CD4-positive, alpha-beta memory T cell (primary cell): ENCODE measurements around the gene CD83. TPM values are rescaled to one million over a fixed set of nuclear protein-coding genes. Genes with fewer than 3 reads are reported as not detected.

Experiments used
- CTCF ChIA-PET: fragments of 350-600 bp; sonication (Branson Sonifier 250); formaldehyde crosslinking; loops from one replicate; lab custom pipeline; 2021; ENCODE audit warnings: inconsistent platforms; ENCODE audit not compliant: partially characterized antibody; lab: Charles Lee
- POLR2A ChIA-PET: fragments of 350-600 bp; sonication (Branson Sonifier 250); formaldehyde crosslinking; loops from one replicate; lab custom pipeline; 2021; ENCODE audit not compliant: partially characterized antibody; lab: Charles Lee
- DNase-seq, 5 donors: peaks; one replicate each; pipeline versions ENCODE4 v3.0.0 to v3.0.0-alpha.2; 2020 to 2022; ENCODE audit warnings: mixed read lengths in 1 of 5
- H3K27ac ChIP-seq: one replicate; pipeline ENCODE4 v1.7.0; 2013; ENCODE audit warnings: low read depth, low read length
- H3K27me3 ChIP-seq: 2 replicates; pipeline ENCODE4 v1.7.0; 2013; ENCODE audit warnings: mild to moderate bottlenecking, low read length, moderate library complexity; ENCODE audit not compliant: insufficient read depth
- H3K36me3 ChIP-seq: 2 replicates; pipeline ENCODE4 v1.7.0; 2013; ENCODE audit warnings: mild to moderate bottlenecking, low read length, moderate library complexity; ENCODE audit not compliant: insufficient read depth
- H3K4me1 ChIP-seq: 2 replicates; pipeline ENCODE4 v1.7.0; 2013; ENCODE audit warnings: mild to moderate bottlenecking, low read length, moderate library complexity; ENCODE audit not compliant: insufficient read depth
- H3K4me3 ChIP-seq, 2 donors: one replicate each; pipeline ENCODE4 v1.7.0; 2013; ENCODE audit warnings: low read length in 2 of 2, mild to moderate bottlenecking in 1 of 2
- H3K9me3 ChIP-seq, 2 donors: one replicate each; pipeline ENCODE4 v1.7.0; 2013; ENCODE audit warnings: low read length in 2 of 2, control low read depth in 1 of 2; ENCODE audit not compliant: control insufficient read depth in 1 of 2
- H3K27ac Mint-ChIP-seq, 7 donors: one replicate each; pipeline ENCODE4 v1.8.0; 2020 to 2021; ENCODE audit warnings: mixed read lengths in 7 of 7, mild to moderate bottlenecking in 6 of 7, inconsistent platforms in 3 of 7, moderate library complexity in 3 of 7
- H3K27me3 Mint-ChIP-seq, 2 donors: one replicate each; pipeline ENCODE4 v1.8.0; 2020 to 2021; ENCODE audit warnings: mixed read lengths in 2 of 2
- H3K36me3 Mint-ChIP-seq, 2 donors: one replicate each; pipeline ENCODE4 v1.8.0; 2020 to 2021; ENCODE audit warnings: mixed read lengths in 2 of 2, inconsistent platforms in 1 of 2, mild to moderate bottlenecking in 1 of 2
- H3K4me1 Mint-ChIP-seq, 4 donors: one replicate each; pipeline ENCODE4 v1.8.0; 2020 to 2021; ENCODE audit warnings: mixed read lengths in 4 of 4, mild to moderate bottlenecking in 1 of 4
- H3K4me3 Mint-ChIP-seq, 8 donors: one replicate each; pipeline ENCODE4 v1.8.0; 2020 to 2021; ENCODE audit warnings: mixed read lengths in 8 of 8, mild to moderate bottlenecking in 7 of 8, moderate library complexity in 6 of 8, inconsistent platforms in 3 of 8
- H3K9me3 Mint-ChIP-seq, 8 donors: one replicate each; pipeline ENCODE4 v1.8.0; 2020 to 2021; ENCODE audit warnings: mixed read lengths in 8 of 8, mild to moderate bottlenecking in 5 of 8, inconsistent platforms in 3 of 8, moderate library complexity in 1 of 8
- intact Hi-C: fragments of 100-400 bp; cut with micrococcal nuclease; formaldehyde crosslinking; loops from one replicate; pipeline ENCODE4 v1.15.1; 2023
- polyA plus RNA-seq, 2 donors: library from polyadenylated mRNA; unstranded; fragments of 300-500 nt; fragmentation: Illumina TruSeq; gene quantifications; one replicate each; pipeline ENCODE4 v1.2.3, GENCODE V29; 2021
- total RNA-seq, 2 experiments: library from RNA; stranded (reverse); gene quantifications; one replicate each; pipeline ENCODE4 v1.2.3, GENCODE V29; 2021

CD83 gene
- total and polyA plus RNA-seq, 4 experiments from 2014 or later, result 4.8 to 10.6 (median 6.4) TPM

- Histone ChIP-seq H3K9me3 (no peaks in the 10 kb centered on the region), H3K27me3 (no peaks in the 10 kb centered on the region), H3K4me3 (no peak overlapping the region), H3K36me3 (no peaks in the 10 kb centered on the region), H3K27ac (no peak overlapping the region), H3K4me1 (peaks cover 4% of the 10 kb centered on the region)
- H3K9me3 Mint-ChIP-seq, result peaks cover 0 to 3% (median under 1%) of the 10 kb centered on the region in 8 donors
- POLR2A ChIA-PET, result interaction anchor here (0.8 kb wide), 1 partner anchor 283 kb away, joined by 3 read pairs; no protein-coding TSS in a partner anchor
- intact Hi-C loops, result no loop called here
- CTCF ChIA-PET, result interaction anchor here (1.4 to 1.6 kb wide), 2 partner anchors 10 to 44 kb away, joined by 3 to 5 read pairs; no protein-coding TSS in a partner anchor
- no peak overlapping the region for H3K27ac Mint-ChIP-seq
- no peak overlapping the region for H3K4me3 Mint-ChIP-seq
- H3K36me3 Mint-ChIP-seq, result no peaks in the 10 kb centered on the region
- DNase-seq, result no peak
- H3K27me3 Mint-ChIP-seq, result peaks cover 3 to 6% of the 10 kb centered on the region in 2 donors
- H3K4me1 Mint-ChIP-seq, result peaks cover 8 to 11% (median 9%) of the 10 kb centered on the region in 4 donors
Observed at GRCh38 chr6:14100966-14101365, 16.6 kb upstream of the CD83 start.

GRCh38 chr6:14102383-14102782 lies 15.2 kb upstream of the CD83 start:
- Histone ChIP-seq H3K4me1 (peaks cover 4% of the 10 kb centered on the region), H3K4me3 (no peak overlapping the region), H3K27ac (no peak overlapping the region), H3K27me3 (no peaks in the 10 kb centered on the region), H3K36me3 (no peaks in the 10 kb centered on the region), H3K9me3 (no peaks in the 10 kb centered on the region)
- ChIA-PET POLR2A (no interaction called here), CTCF (interaction anchor here (0.9 to 1.6 kb wide), 4 partner anchors 8 to 56 kb away, joined by 3 to 5 read pairs (median 4); no protein-coding TSS in a partner anchor)
- Mint-ChIP-seq H3K4me3 (no peak overlapping the region), H3K9me3 (peaks cover 0 to 14% (median 10%) of the 10 kb centered on the region in 8 donors), H3K27ac (no peak overlapping the region), H3K27me3 (peaks cover 4 to 8% of the 10 kb centered on the region in 2 donors), H3K36me3 (no peaks in the 10 kb centered on the region), H3K4me1 (peaks cover 8 to 11% (median 9%) of the 10 kb centered on the region in 4 donors)
- DNase-seq, result no peak
- intact Hi-C loops, result no loop called here

GRCh38 chr6:14105547-14105946 lies 12.0 kb upstream of the CD83 start:
- ChIA-PET POLR2A (no interaction called here), CTCF (no interaction called here)
- Mint-ChIP-seq H3K27ac (no peak overlapping the region), H3K36me3 (no peaks in the 10 kb centered on the region), H3K4me1 (peaks cover 21 to 33% (median 25%) of the 10 kb centered on the region in 4 donors), H3K9me3 (peaks cover 0 to 16% (median 13%) of the 10 kb centered on the region in 8 donors), H3K27me3 (peaks cover 5 to 13% of the 10 kb centered on the region in 2 donors), H3K4me3 (no peak overlapping the region)
- no peak overlapping the region for H3K4me3 ChIP-seq
- no peak for DNase-seq
- no peaks in the 10 kb centered on the region for H3K27me3 ChIP-seq
- intact Hi-C loops, result no loop called here
- H3K36me3 ChIP-seq, result no peaks in the 10 kb centered on the region
- H3K9me3 ChIP-seq, result no peaks in the 10 kb centered on the region
- H3K4me1 ChIP-seq, result peaks cover 26% of the 10 kb centered on the region
- H3K27ac ChIP-seq, result no peak overlapping the region

GRCh38 chr6:14107000-14107399 lies 10.6 kb upstream of the CD83 start:
- DNase-seq, result no peak
- Mint-ChIP-seq H3K27me3 (peaks cover 5 to 13% of the 10 kb centered on the region in 2 donors), H3K4me3 (no peak overlapping the region), H3K4me1 (peaks cover 19 to 32% (median 23%) of the 10 kb centered on the region in 4 donors), H3K36me3 (no peaks in the 10 kb centered on the region), H3K27ac (no peak overlapping the region), H3K9me3 (peaks cover 0 to 16% (median 13%) of the 10 kb centered on the region in 8 donors)
- H3K27me3 ChIP-seq, result no peaks in the 10 kb centered on the region
- no peaks in the 10 kb centered on the region for H3K9me3 ChIP-seq
- ChIA-PET CTCF (interaction anchor here (1.6 kb wide), 1 partner anchor 40 kb away, joined by 6 read pairs; no protein-coding TSS in a partner anchor), POLR2A (interaction anchor here (0.9 kb wide), 1 partner anchor 11 kb away, joined by 3 read pairs; the partner anchor contains the start of gene CD83)
- no peak overlapping the region for H3K4me3 ChIP-seq
- no peak overlapping the region for H3K27ac ChIP-seq
- peaks cover 27% of the 10 kb centered on the region for H3K4me1 ChIP-seq
- no peaks in the 10 kb centered on the region for H3K36me3 ChIP-seq
- intact Hi-C loops, result no loop called here

- no peaks in the 10 kb centered on the region for H3K27me3 ChIP-seq
- no peak for DNase-seq
- H3K36me3 ChIP-seq, result no peaks in the 10 kb centered on the region
- H3K27ac ChIP-seq, result no peak overlapping the region
- peaks cover 0 to 16% (median 13%) of the 10 kb centered on the region in 8 donors for H3K9me3 Mint-ChIP-seq
- peak overlapping the region in 3 of 7 donors; percentile 67 to 69 (median 68) for H3K27ac Mint-ChIP-seq
- ChIA-PET CTCF (interaction anchor here (1.6 kb wide), 1 partner anchor 41 kb away, joined by 6 read pairs; no protein-coding TSS in a partner anchor), POLR2A (no interaction called here)
- no peak overlapping the region for H3K4me3 ChIP-seq
- intact Hi-C loops, result no loop called here
- H3K9me3 ChIP-seq, result no peaks in the 10 kb centered on the region
- H3K27me3 Mint-ChIP-seq, result peaks cover 5 to 13% of the 10 kb centered on the region in 2 donors
- no peaks in the 10 kb centered on the region for H3K36me3 Mint-ChIP-seq
- peaks cover 19 to 32% (median 23%) of the 10 kb centered on the region in 4 donors for H3K4me1 Mint-ChIP-seq
- peak overlapping the region in 1 of 8 donors; percentile 22 for H3K4me3 Mint-ChIP-seq
- peaks cover 27% of the 10 kb centered on the region for H3K4me1 ChIP-seq
Observed at GRCh38 chr6:14107711-14108494, 9.7 kb upstream of the CD83 start.

- peaks cover 5 to 13% of the 10 kb centered on the region in 2 donors for H3K27me3 Mint-ChIP-seq
- H3K4me3 Mint-ChIP-seq, result peak overlapping the region in 7 of 8 donors; percentile 19 to 80 (median 64)
- peak in 4 of 5 donors; percentile 4 to 53 (median 20) for DNase-seq
- H3K36me3 ChIP-seq, result no peaks in the 10 kb centered on the region
- H3K4me3 ChIP-seq, result no peak overlapping the region
- ChIA-PET CTCF (no interaction called here), POLR2A (interaction anchor here (1.1 kb wide), 1 partner anchor 10 kb away, joined by 3 read pairs; no protein-coding TSS in a partner anchor)
- peak overlapping the region in 6 of 7 donors; percentile 2 to 87 (median 57) for H3K27ac Mint-ChIP-seq
- peaks cover 0 to 16% (median 13%) of the 10 kb centered on the region in 8 donors for H3K9me3 Mint-ChIP-seq
- no peak overlapping the region for H3K27ac ChIP-seq
- H3K9me3 ChIP-seq, result no peaks in the 10 kb centered on the region
- intact Hi-C loops, result no loop called here
- no peaks in the 10 kb centered on the region for H3K36me3 Mint-ChIP-seq
- H3K4me1 ChIP-seq, result peaks cover 27% of the 10 kb centered on the region
- H3K27me3 ChIP-seq, result no peaks in the 10 kb centered on the region
- peaks cover 19 to 32% (median 23%) of the 10 kb centered on the region in 4 donors for H3K4me1 Mint-ChIP-seq
Observed at GRCh38 chr6:14108571-14109410, 8.8 kb upstream of the CD83 start.
